GM23338 (cell line): ENCODE results near the gene OBSCN. TPM values are rescaled to one million over a fixed set of nuclear protein-coding genes. Genes with fewer than 3 reads are reported as not detected.

ENCODE experiments used
- ATAC-seq: fragments of 200-7000 bp; cut with Tn5 transposase; 3 replicates; pipeline ENCODE4 v1.9.1; 2020
- DNase-seq: peaks from one replicate; pipeline ENCODE4 v3.0.0-alpha.2; 2015; ENCODE audit warnings: low spot score
- H2AFZ ChIP-seq: fragments of 200-600 bp; sonication (generic); 2 replicates; pipeline ENCODE4 v1.8.0; 2016; ENCODE audit warnings: antibody characterized with exemption, mild to moderate bottlenecking, moderate library complexity
- H3F3A ChIP-seq: fragments of 200-600 bp; sonication (generic); replicated peaks from 2 replicates; pipeline ENCODE4 v1.8.0; 2017; ENCODE audit warnings: antibody characterized with exemption, mixed run types, low read depth
- H3K27ac ChIP-seq: fragments of 200-600 bp; sonication (generic); 2 replicates; pipeline ENCODE4 v1.6.1; 2016; ENCODE audit warnings: low read depth
- H3K27me3 ChIP-seq: fragments of 200-600 bp; sonication (generic); 2 replicates; pipeline ENCODE4 v1.8.0; 2016; ENCODE audit warnings: mild to moderate bottlenecking, mixed run types, moderate library complexity; ENCODE audit not compliant: insufficient read depth
- H3K36me3 ChIP-seq: fragments of 200-600 bp; sonication (generic); 2 replicates; pipeline ENCODE4 v1.8.0; 2016; ENCODE audit warnings: mild to moderate bottlenecking; ENCODE audit not compliant: insufficient read depth
- H3K4me1 ChIP-seq: fragments of 200-600 bp; sonication (generic); 2 replicates; pipeline ENCODE4 v1.8.0; 2016; ENCODE audit warnings: mild to moderate bottlenecking, moderate library complexity; ENCODE audit not compliant: insufficient read depth
- H3K4me2 ChIP-seq: fragments of 200-600 bp; sonication (generic); 2 replicates; pipeline ENCODE4 v1.7.1; 2017; ENCODE audit warnings: mixed run types
- H3K4me3 ChIP-seq: fragments of 200-600 bp; sonication (generic); 2 replicates; pipeline ENCODE4 v1.6.1; 2016; ENCODE audit warnings: mixed run types
- H3K79me2 ChIP-seq: fragments of 200-600 bp; sonication (generic); replicated peaks from 2 replicates; pipeline ENCODE4 v1.8.0; 2017; ENCODE audit warnings: mild to moderate bottlenecking; ENCODE audit not compliant: insufficient read depth
- H3K9me2 ChIP-seq: fragments of 200-600 bp; sonication (generic); 2 replicates; pipeline ENCODE4 v1.8.0; 2017; ENCODE audit not compliant: insufficient read depth
- H4K20me1 ChIP-seq: fragments of 200-600 bp; sonication (generic); replicated peaks from 2 replicates; pipeline ENCODE4 v1.8.0; 2017; ENCODE audit warnings: mild to moderate bottlenecking; ENCODE audit not compliant: insufficient read depth
- H3K27ac Mint-ChIP-seq: 2 replicates; pipeline ENCODE4 v1.8.0; 2020; ENCODE audit warnings: inconsistent platforms, mild to moderate bottlenecking, moderate library complexity, mixed read lengths
- H3K27me3 Mint-ChIP-seq: 3 replicates; pipeline ENCODE4 v1.8.0; 2022; ENCODE audit warnings: low read depth, mild to moderate bottlenecking, moderate library complexity, mixed read lengths, inconsistent platforms; ENCODE audit not compliant: insufficient read depth, poor library complexity
- H3K36me3 Mint-ChIP-seq: 3 replicates; pipeline ENCODE4 v1.8.0; 2021; ENCODE audit warnings: low read depth, mild to moderate bottlenecking, inconsistent platforms, moderate library complexity, mixed read lengths
- H3K4me1 Mint-ChIP-seq: 3 replicates; pipeline ENCODE4 v1.8.0; 2020; ENCODE audit warnings: mild to moderate bottlenecking, inconsistent platforms, mixed read lengths
- H3K4me3 Mint-ChIP-seq: 3 replicates; pipeline ENCODE4 v1.8.0; 2021; ENCODE audit warnings: moderate library complexity, mild to moderate bottlenecking, inconsistent platforms, mixed read lengths
- H3K9me3 Mint-ChIP-seq: 3 replicates; pipeline ENCODE4 v1.8.0; 2020; ENCODE audit warnings: moderate library complexity, mild to moderate bottlenecking, inconsistent platforms, mixed read lengths
- CREB1 ChIP-seq: fragments of 250-450 bp; sonication (Bioruptor Pico); IDR thresholded peaks from 2 replicates; pipeline ENCODE4 v1.5.0; 2020; ENCODE audit warnings: low read depth, mild to moderate bottlenecking, moderate library complexity
- CTCF ChIP-seq, 2 experiments: fragments of 200-600 bp in 1 of 2; sonication (generic) in 1 of 2; conservative IDR thresholded peaks; 2 replicates each; pipeline versions ENCODE4 v1.5.1 to v1.6.1; 2016 to 2017; ENCODE audit warnings: antibody characterized with exemption in 2 of 2, low read depth in 2 of 2, mild to moderate bottlenecking in 2 of 2, moderate library complexity in 1 of 2
- ETS1 ChIP-seq: IDR thresholded peaks from 2 replicates; pipeline ENCODE4 v1.6.1; 2016; ENCODE audit warnings: antibody characterized with exemption
- EZH2 ChIP-seq: fragments of 200-600 bp; sonication (generic); IDR thresholded peaks from one replicate; pipeline ENCODE4 v1.8.0; 2017; ENCODE audit warnings: antibody characterized with exemption, mild to moderate bottlenecking, low read depth; ENCODE audit not compliant: unreplicated experiment
- EZH2phosphoT487 ChIP-seq: fragments of 200-600 bp; sonication (generic); IDR thresholded peaks from one replicate; pipeline ENCODE4 v1.8.1; 2018; ENCODE audit warnings: antibody characterized with exemption; ENCODE audit not compliant: unreplicated experiment
- JUNB ChIP-seq: IDR thresholded peaks from one replicate; pipeline ENCODE4 v1.6.1; 2016; ENCODE audit warnings: antibody characterized with exemption; ENCODE audit not compliant: unreplicated experiment
- POLR2AphosphoS5 ChIP-seq: IDR thresholded peaks from 2 replicates; pipeline ENCODE4 v1.6.1; 2016; ENCODE audit warnings: antibody characterized with exemption, low read depth
- REST ChIP-seq: IDR thresholded peaks from one replicate; pipeline ENCODE4 v1.6.1; 2018; ENCODE audit warnings: antibody characterized with exemption; ENCODE audit not compliant: unreplicated experiment
- ZNF114 ChIP-seq: fragments of 250-450 bp; sonication (Bioruptor Pico); IDR thresholded peaks from 2 replicates; pipeline ENCODE4 v1.5.0; 2020; ENCODE audit warnings: mild to moderate bottlenecking, moderate library complexity
- ZNF331 ChIP-seq: fragments of 250-450 bp; sonication (Bioruptor Pico); IDR thresholded peaks from 2 replicates; pipeline ENCODE4 v1.5.0; 2020; ENCODE audit warnings: low read depth, mild to moderate bottlenecking, moderate library complexity
- ZNF462 ChIP-seq: fragments of 250-450 bp; sonication (Bioruptor Pico); IDR thresholded peaks from 2 replicates; pipeline ENCODE4 v1.5.0; 2020; ENCODE audit warnings: mild to moderate bottlenecking, moderate library complexity
- polyA plus RNA-seq: library from polyadenylated mRNA; unstranded; fragments of >200 nt; fragmentation: Nextera tagmentation; extraction: Ambion mirVana; gene quantifications from 2 replicates; pipeline ENCODE4 v1.2.1, GENCODE V29; 2016
- total RNA-seq: library from RNA; depleted of rRNA; stranded (reverse); fragments of >200 nt; shearing (Covaris generic); gene quantifications from 2 replicates; pipeline ENCODE4 v1.2.3, GENCODE V29; 2014

The OBSCN gene
- total and polyA plus RNA-seq, 2 experiments from 2014 or later = 8.4 to 38.5 TPM

GRCh38 chr1:228283476-228284147, 75.8 kb downstream of the OBSCN start (continued):
- no peak for TF ChIP-seq REST
- TF ChIP-seq POLR2AphosphoS5 = no peak
- TF ChIP-seq EZH2phosphoT487 = no peak
- TF ChIP-seq ETS1 = no peak
- TF ChIP-seq ZNF331 (CRISPR knock-in tag) = no peak

- Histone ChIP-seq H3K27ac (no peak overlapping the region), H4K20me1 (no peaks in the 10 kb centered on the region), H3K36me3 (no peaks in the 10 kb centered on the region), H3K4me3 (no peak overlapping the region), H3K4me2 (no peak overlapping the region), H3K9me2 (no peaks in the 10 kb centered on the region), H3K4me1 (no peaks in the 10 kb centered on the region), H3K79me2 (no peaks in the 10 kb centered on the region), H2AFZ (no peak overlapping the region), H3F3A (no peaks in the 10 kb centered on the region), H3K27me3 (no peaks in the 10 kb centered on the region)
- Mint-ChIP-seq H3K27me3 (peaks cover 8% of the 10 kb centered on the region), H3K36me3 (peaks cover 28% of the 10 kb centered on the region; the same call in 2 of the 3 replicates), H3K9me3 (no peaks in the 10 kb centered on the region), H3K4me3 (no peak overlapping the region), H3K4me1 (no peaks in the 10 kb centered on the region), H3K27ac (no peak overlapping the region)
- ATAC-seq = no peak
- no peak for DNase-seq
- TF ChIP-seq ETS1 = no peak
- TF ChIP-seq CTCF (conservative IDR thresholded peaks at IDR 0.05; ENCODE audit: low read depth in 2 of 2) = no peak
- no peak for TF ChIP-seq EZH2
- no peak for TF ChIP-seq JUNB
- no peak for TF ChIP-seq CREB1 (CRISPR knock-in tag)
- no peak for TF ChIP-seq ZNF462 (CRISPR knock-in tag)
- no peak for TF ChIP-seq ZNF114
These were observed 76.3 kb downstream of the OBSCN start for GRCh38 chr1:228284148-228284495.
